Measurements from ENCODE around the gene NELL1. TPM values are rescaled to one million over a fixed set of nuclear protein-coding genes. Genes with fewer than 3 reads are reported as not detected.

The NELL1 gene
- total RNA-seq, 2 donors from 2014 or later, result 0.09 to 0.11 TPM

DNA sequence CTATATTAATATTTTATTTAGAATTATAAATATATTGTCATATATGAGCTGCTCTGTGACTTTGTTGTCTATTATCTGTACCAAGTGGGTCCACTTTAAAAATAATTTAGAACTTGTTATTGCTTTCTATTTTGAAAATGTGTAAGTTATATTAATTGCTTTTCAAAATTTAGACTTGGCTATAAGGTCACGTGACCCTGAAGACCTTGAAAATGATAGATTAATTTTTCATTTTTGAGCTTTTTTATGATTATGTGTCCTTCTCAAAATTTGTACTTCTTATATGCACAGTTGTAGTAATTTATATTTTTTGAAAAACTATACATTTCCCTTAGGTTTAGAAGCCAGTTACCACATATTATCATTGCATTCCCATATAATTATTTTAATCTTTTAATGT lies 826.5 kb downstream of the NELL1 start:
- H3K27ac Mint-ChIP-seq, result no peak overlapping the region
- Histone ChIP-seq H3K27ac (ENCODE audit: low read depth, low read length) (no peak overlapping the region), H3K4me3 (ENCODE audit: low read length) (no peak overlapping the region), H3K4me1 (ENCODE audit: control insufficient read depth, insufficient read depth, low read length) (no peaks in the 10 kb centered on the region), H3K9me3 (ENCODE audit: control insufficient read depth, low read length) (peaks cover 2% of the 10 kb centered on the region), H3K36me3 (ENCODE audit: control insufficient read depth, insufficient read depth, low read length) (no peaks in the 10 kb centered on the region), H3K27me3 (ENCODE audit: control insufficient read depth, insufficient read depth, low read length, poor library complexity, severe bottlenecking) (no peaks in the 10 kb centered on the region), H3K9ac (ENCODE audit: extremely low read depth, low read length, poor library complexity, severe bottlenecking) (no peak overlapping the region)
- WGBS, 2 experiments (ENCODE audit: insufficient coverage in 1 of 2, insufficient read length in 1 of 2), result 100% methylated on average over 1 of the region's 1 CpG; no CpG with 5 or more reads in 1 of the 2 experiments
- H3K36me3 Mint-ChIP-seq (ENCODE audit: low read depth), result no peaks in the 10 kb centered on the region
- H3K4me1 Mint-ChIP-seq, result no peaks in the 10 kb centered on the region
- peaks cover 2% of the 10 kb centered on the region for H3K9me3 Mint-ChIP-seq
- TF ChIP-seq, protein P1, sequence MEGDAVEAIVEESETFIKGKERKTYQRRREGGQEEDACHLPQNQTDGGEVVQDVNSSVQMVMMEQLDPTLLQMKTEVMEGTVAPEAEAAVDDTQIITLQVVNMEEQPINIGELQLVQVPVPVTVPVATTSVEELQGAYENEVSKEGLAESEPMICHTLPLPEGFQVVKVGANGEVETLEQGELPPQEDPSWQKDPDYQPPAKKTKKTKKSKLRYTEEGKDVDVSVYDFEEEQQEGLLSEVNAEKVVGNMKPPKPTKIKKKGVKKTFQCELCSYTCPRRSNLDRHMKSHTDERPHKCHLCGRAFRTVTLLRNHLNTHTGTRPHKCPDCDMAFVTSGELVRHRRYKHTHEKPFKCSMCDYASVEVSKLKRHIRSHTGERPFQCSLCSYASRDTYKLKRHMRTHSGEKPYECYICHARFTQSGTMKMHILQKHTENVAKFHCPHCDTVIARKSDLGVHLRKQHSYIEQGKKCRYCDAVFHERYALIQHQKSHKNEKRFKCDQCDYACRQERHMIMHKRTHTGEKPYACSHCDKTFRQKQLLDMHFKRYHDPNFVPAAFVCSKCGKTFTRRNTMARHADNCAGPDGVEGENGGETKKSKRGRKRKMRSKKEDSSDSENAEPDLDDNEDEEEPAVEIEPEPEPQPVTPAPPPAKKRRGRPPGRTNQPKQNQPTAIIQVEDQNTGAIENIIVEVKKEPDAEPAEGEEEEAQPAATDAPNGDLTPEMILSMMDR (conservative IDR thresholded peaks at IDR 0.05), result no peak
- H3K27me3 Mint-ChIP-seq (ENCODE audit: insufficient read depth), result no peaks in the 10 kb centered on the region
- no peak overlapping the region for H3K4me3 Mint-ChIP-seq
- no peak for DNase-seq

GRCh38 chr11:21501245-21501644 lies 831.9 kb downstream of the NELL1 start:
- TF ChIP-seq, protein P1 (conservative IDR thresholded peaks at IDR 0.05), result no peak
- no peaks in the 10 kb centered on the region for H3K36me3 Mint-ChIP-seq (ENCODE audit: low read depth)
- H3K27me3 ChIP-seq (ENCODE audit: control insufficient read depth, insufficient read depth, low read length, poor library complexity, severe bottlenecking), result no peaks in the 10 kb centered on the region
- H3K4me3 ChIP-seq (ENCODE audit: low read length), result no peak overlapping the region
- no peak overlapping the region for H3K4me3 Mint-ChIP-seq
- no peaks in the 10 kb centered on the region for H3K27me3 Mint-ChIP-seq (ENCODE audit: insufficient read depth)
- H3K9me3 ChIP-seq (ENCODE audit: control insufficient read depth, low read length), result no peaks in the 10 kb centered on the region
- H3K4me1 Mint-ChIP-seq, result peaks cover 4% of the 10 kb centered on the region
- DNase-seq, result no peak
- no peaks in the 10 kb centered on the region for H3K36me3 ChIP-seq (ENCODE audit: control insufficient read depth, insufficient read depth, low read length)
- no peaks in the 10 kb centered on the region for H3K4me1 ChIP-seq (ENCODE audit: control insufficient read depth, insufficient read depth, low read length)
- no peaks in the 10 kb centered on the region for H3K9me3 Mint-ChIP-seq
- H3K27ac Mint-ChIP-seq, result no peak overlapping the region
- WGBS, 2 experiments (ENCODE audit: insufficient coverage in 1 of 2, insufficient read length in 1 of 2), result 90 to 100% methylated on average over 1 of the region's 1 CpG
- H3K9ac ChIP-seq (ENCODE audit: extremely low read depth, low read length, poor library complexity, severe bottlenecking), result no peak overlapping the region
- no peak overlapping the region for H3K27ac ChIP-seq (ENCODE audit: low read depth, low read length)

DNA sequence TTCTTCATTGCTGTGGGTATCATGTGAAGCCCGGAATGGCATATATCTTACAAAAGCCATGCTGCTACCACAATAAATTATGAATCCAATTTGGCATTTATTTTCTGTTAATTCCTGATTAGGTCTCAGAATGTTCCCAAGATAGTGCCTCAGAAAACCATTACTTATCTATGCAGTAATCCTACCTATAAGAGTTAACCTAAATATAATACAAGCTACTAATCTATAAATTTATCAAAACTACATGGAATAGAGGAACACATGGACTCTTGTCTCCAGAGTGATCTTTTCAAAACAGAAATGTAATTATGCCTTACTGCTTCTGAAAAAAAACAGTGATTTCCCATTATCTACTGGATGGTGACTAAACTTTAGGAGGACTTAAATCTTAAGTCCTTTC lies 835.7 kb downstream of the NELL1 start:
- 92 to 100% methylated on average over 1 of the region's 1 CpG for WGBS, 2 experiments (ENCODE audit: insufficient coverage in 1 of 2, insufficient read length in 1 of 2)

More for the DNA sequence above, 835.7 kb downstream of the NELL1 start:
- TF ChIP-seq, protein P1 (conservative IDR thresholded peaks at IDR 0.05), result no peak
- Histone ChIP-seq H3K4me1 (ENCODE audit: control insufficient read depth, insufficient read depth, low read length) (no peaks in the 10 kb centered on the region), H3K27ac (ENCODE audit: low read depth, low read length) (no peak overlapping the region), H3K4me3 (ENCODE audit: low read length) (no peak overlapping the region), H3K27me3 (ENCODE audit: control insufficient read depth, insufficient read depth, low read length, poor library complexity, severe bottlenecking) (no peaks in the 10 kb centered on the region), H3K9ac (ENCODE audit: extremely low read depth, low read length, poor library complexity, severe bottlenecking) (no peak overlapping the region), H3K36me3 (ENCODE audit: control insufficient read depth, insufficient read depth, low read length) (no peaks in the 10 kb centered on the region), H3K9me3 (ENCODE audit: control insufficient read depth, low read length) (no peaks in the 10 kb centered on the region)
- H3K4me3 Mint-ChIP-seq, result no peak overlapping the region
- no peak for DNase-seq
- H3K9me3 Mint-ChIP-seq, result no peaks in the 10 kb centered on the region
- no peaks in the 10 kb centered on the region for H3K27me3 Mint-ChIP-seq (ENCODE audit: insufficient read depth)
- H3K27ac Mint-ChIP-seq, result no peak overlapping the region
- H3K4me1 Mint-ChIP-seq, result peaks cover 4% of the 10 kb centered on the region
- H3K36me3 Mint-ChIP-seq (ENCODE audit: low read depth), result no peaks in the 10 kb centered on the region
